OCI-LY7 (cell line): ENCODE results near the gene S100Z. TPM values are rescaled to one million over a fixed set of nuclear protein-coding genes. Genes with fewer than 3 reads are reported as not detected.

Source experiments
- BruUV-seq: library from RNA; stranded (reverse); fragments of 400-500 nt; replicated peaks from 2 replicates; lab custom pipeline; 2021; lab: Mats Ljungman, UMichigan
- CTCF ChIA-PET: fragments of 300-600 bp; sonication (Branson Sonifier 250); formaldehyde crosslinking; loops from one replicate; lab custom pipeline; 2022; ENCODE audit warnings: antibody characterized with exemption; ENCODE audit not compliant: unreplicated experiment; lab: Charles Lee
- POLR2A ChIA-PET: fragments of 300-600 bp; sonication (Branson Sonifier 250); formaldehyde crosslinking; loops from one replicate; lab custom pipeline; 2022; ENCODE audit warnings: antibody characterized with exemption; lab: Charles Lee
- DNase-seq: peaks from one replicate; pipeline ENCODE4 v3.0.0-alpha.2; 2015; ENCODE audit warnings: low spot score
- H2AFZ ChIP-seq: fragments of 200-600 bp; sonication (generic), shearing (Covaris generic); 2 replicates; pipeline ENCODE4 v1.6.1; 2014; ENCODE audit warnings: mild to moderate bottlenecking, antibody characterized with exemption, low read length, moderate library complexity
- H3K27ac ChIP-seq: fragments of 200-600 bp; sonication (generic); 2 replicates; pipeline ENCODE4 v1.5.1; 2014; ENCODE audit warnings: mixed run types, low read depth, mild to moderate bottlenecking, moderate library complexity, low read length, inconsistent platforms; ENCODE audit not compliant: poor library complexity, severe bottlenecking
- H3K36me3 ChIP-seq: fragments of 200-600 bp; sonication (generic); 2 replicates; pipeline ENCODE4 v1.6.1; 2014; ENCODE audit warnings: mild to moderate bottlenecking, antibody characterized with exemption, low read length, moderate library complexity, mixed read lengths; ENCODE audit not compliant: insufficient read depth
- H3K4me1 ChIP-seq: fragments of 200-600 bp; sonication (generic); 2 replicates; pipeline ENCODE4 v1.5.1; 2014; ENCODE audit warnings: mild to moderate bottlenecking, low read length; ENCODE audit not compliant: insufficient read depth, poor library complexity, severe bottlenecking
- H3K4me2 ChIP-seq: fragments of 200-600 bp; sonication (generic); 2 replicates; pipeline ENCODE4 v1.6.1; 2014; ENCODE audit warnings: mild to moderate bottlenecking, low read length
- H3K4me3 ChIP-seq: fragments of 200-600 bp; sonication (generic); 2 replicates; pipeline ENCODE4 v1.5.1; 2014; ENCODE audit warnings: mild to moderate bottlenecking, low read depth, low read length; ENCODE audit not compliant: poor library complexity, severe bottlenecking
- H3K79me2 ChIP-seq: fragments of 200-600 bp; sonication (generic); 2 replicates; pipeline ENCODE4 v1.6.1; 2016; ENCODE audit warnings: low read depth, mild to moderate bottlenecking, low read length, moderate library complexity, mixed read lengths; ENCODE audit not compliant: insufficient read depth
- H3K9me2 ChIP-seq: fragments of 200-600 bp; sonication (generic); 2 replicates; pipeline ENCODE4 v1.6.1; 2016; ENCODE audit warnings: mild to moderate bottlenecking, low read length, mixed read lengths; ENCODE audit not compliant: insufficient read depth
- H3K9me3 ChIP-seq: fragments of 200-600 bp; sonication (generic); 2 replicates; pipeline ENCODE4 v1.6.1; 2014; ENCODE audit warnings: mild to moderate bottlenecking, mixed run types, low read length, mixed read lengths
- H4K20me1 ChIP-seq: fragments of 200-600 bp; sonication (generic); 2 replicates; pipeline ENCODE4 v1.6.1; 2014; ENCODE audit warnings: mild to moderate bottlenecking, antibody characterized with exemption, low read length, moderate library complexity, mixed read lengths; ENCODE audit not compliant: insufficient read depth
- CTCF ChIP-seq: fragments of 200-600 bp; sonication (generic); conservative IDR thresholded peaks from 2 replicates; pipeline ENCODE4 v1.5.1; 2014; ENCODE audit warnings: mild to moderate bottlenecking, antibody characterized with exemption, low read length, moderate library complexity, mixed read lengths
- EZH2phosphoT487 ChIP-seq: fragments of 200-600 bp; sonication (generic); IDR thresholded peaks from 2 replicates; pipeline ENCODE4 v1.6.1; 2018; ENCODE audit warnings: low read depth, borderline replicate concordance, mild to moderate bottlenecking, mixed run types, antibody characterized with exemption, low read length, moderate library complexity, mixed read lengths
- intact Hi-C: fragments of 100-400 bp; cut with micrococcal nuclease; formaldehyde crosslinking; loops from one replicate; pipeline ENCODE4 v1.10.0; 2022; ENCODE audit not compliant: unreplicated experiment
- total RNA-seq, 2 experiments: library from RNA; depleted of rRNA in 1 of 2; stranded (reverse); fragments of >200 nt in 1 of 2; shearing (Covaris generic) in 1 of 2; gene quantifications; 2 replicates each; pipeline ENCODE4 v1.2.3, GENCODE V29; 2014 to 2022

S100Z gene
- total RNA-seq, 2 experiments from 2014 or later = 51.1 to 66.6 TPM

- Histone ChIP-seq H4K20me1 (no peaks in the 10 kb centered on the region), H2AFZ (no peak overlapping the region), H3K9me2 (no peaks in the 10 kb centered on the region), H3K9me3 (no peaks in the 10 kb centered on the region), H3K27ac (no peak overlapping the region), H3K36me3 (peaks cover 60% of the 10 kb centered on the region), H3K4me2 (no peak overlapping the region), H3K4me3 (no peak overlapping the region), H3K79me2 (peaks cover 22% of the 10 kb centered on the region), H3K4me1 (no peaks in the 10 kb centered on the region)
- CTCF ChIA-PET = no interaction called here
- no peak for TF ChIP-seq CTCF
- no peak for TF ChIP-seq EZH2phosphoT487
- POLR2A ChIA-PET = interaction anchor here (0.6 kb wide), 1 partner anchor 68 kb away, joined by 3 read pairs; no protein-coding TSS in a partner anchor
- no peak for DNase-seq
- intact Hi-C loops = no loop called here
- no TSS peak for BruUV-seq
Observed at GRCh38 chr5:76941442-76941841, 91.6 kb downstream of the S100Z start.

- intact Hi-C loops = no loop called here
- TF ChIP-seq EZH2phosphoT487 (no peak), CTCF (no peak)
- Histone ChIP-seq H3K4me2 (no peak overlapping the region), H4K20me1 (no peaks in the 10 kb centered on the region), H2AFZ (no peak overlapping the region), H3K9me3 (peaks cover 4% of the 10 kb centered on the region; the same call in 1 of the 2 replicates), H3K9me2 (no peaks in the 10 kb centered on the region), H3K4me1 (no peaks in the 10 kb centered on the region), H3K36me3 (peaks cover 60% of the 10 kb centered on the region), H3K79me2 (peaks cover 33% of the 10 kb centered on the region), H3K27ac (no peak overlapping the region), H3K4me3 (no peak overlapping the region)
- no TSS peak for BruUV-seq
- CTCF ChIA-PET = no interaction called here
- POLR2A ChIA-PET = interaction anchor here (0.8 kb wide), 2 partner anchors 9 to 28 kb away, joined by 5 read pairs; no protein-coding TSS in a partner anchor
- DNase-seq = no peak
Observed at GRCh38 chr5:76942581-76942980, 92.8 kb downstream of the S100Z start.

GRCh38 chr5:76943006-76943405, 93.2 kb downstream of the S100Z start:
- intact Hi-C loops = no loop called here
- Histone ChIP-seq H3K4me3 (no peak overlapping the region), H3K9me2 (no peaks in the 10 kb centered on the region), H2AFZ (no peak overlapping the region), H3K79me2 (peaks cover 34% of the 10 kb centered on the region), H3K9me3 (peaks cover 5% of the 10 kb centered on the region; the same call in 1 of the 2 replicates), H3K4me1 (no peaks in the 10 kb centered on the region), H4K20me1 (no peaks in the 10 kb centered on the region), H3K4me2 (no peak overlapping the region), H3K36me3 (peaks cover 60% of the 10 kb centered on the region), H3K27ac (no peak overlapping the region)
- no peak for TF ChIP-seq EZH2phosphoT487
- TF ChIP-seq CTCF = no peak
- ChIA-PET CTCF (no interaction called here), POLR2A (interaction anchor here (0.5 to 1.6 kb wide), 4 partner anchors 16 to 347 kb away, joined by 3 to 5 read pairs (median 4); no protein-coding TSS in a partner anchor)
- DNase-seq = no peak
- no TSS peak for BruUV-seq
